NCI-H82 treated with DMSO at 0.1 percent for 48 hours (cell line): ENCODE measurements around the gene MPG.

Source experiments
- DNase-seq: peaks from one replicate; lab custom pipeline; 2025; ENCODE audit not compliant: unreplicated experiment; lab: John Stamatoyannopoulos, UW

Gene MPG

DNA sequence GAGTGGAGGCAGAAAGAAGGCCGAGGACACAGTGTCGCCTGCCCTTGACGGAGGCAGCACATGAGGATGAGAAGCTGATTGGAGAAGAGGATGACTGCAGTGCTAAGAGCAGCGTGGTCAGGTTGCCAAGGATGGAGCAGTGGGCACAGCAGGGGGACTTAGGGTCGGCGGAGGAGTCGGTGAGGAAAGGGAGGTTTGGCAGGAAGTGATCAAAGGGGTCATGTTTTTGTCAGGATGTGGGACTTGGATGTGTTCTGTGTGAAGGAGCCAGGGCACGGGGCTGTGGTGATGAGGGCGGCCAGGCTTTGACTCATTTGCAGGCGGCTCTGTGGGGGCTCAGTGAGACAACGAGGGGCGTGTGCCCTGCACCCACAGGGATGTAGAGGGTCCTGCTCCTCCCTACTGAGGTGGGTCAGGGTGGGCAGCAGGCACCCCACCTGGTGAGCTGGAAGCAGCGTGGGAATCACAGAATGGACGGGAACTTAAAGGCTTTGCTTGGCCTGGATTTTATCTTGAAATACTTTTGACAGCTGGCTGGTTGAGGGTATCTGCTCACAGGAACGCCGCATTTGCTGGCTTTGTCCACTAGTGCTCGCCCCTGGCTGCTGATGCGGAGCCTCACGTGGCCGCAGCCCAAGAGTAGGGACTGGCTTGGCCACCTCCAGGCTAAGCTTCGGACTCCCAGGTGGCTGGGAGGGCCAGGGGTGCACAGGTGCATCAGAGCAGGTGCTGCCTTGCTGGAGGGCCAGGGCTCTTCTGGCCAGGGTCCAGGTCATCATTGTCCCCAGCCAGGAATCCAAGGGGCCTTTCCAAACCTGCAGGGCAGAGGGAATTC lies 6.0 kb downstream of the MPG start:
- no peak for DNase-seq

DNA sequence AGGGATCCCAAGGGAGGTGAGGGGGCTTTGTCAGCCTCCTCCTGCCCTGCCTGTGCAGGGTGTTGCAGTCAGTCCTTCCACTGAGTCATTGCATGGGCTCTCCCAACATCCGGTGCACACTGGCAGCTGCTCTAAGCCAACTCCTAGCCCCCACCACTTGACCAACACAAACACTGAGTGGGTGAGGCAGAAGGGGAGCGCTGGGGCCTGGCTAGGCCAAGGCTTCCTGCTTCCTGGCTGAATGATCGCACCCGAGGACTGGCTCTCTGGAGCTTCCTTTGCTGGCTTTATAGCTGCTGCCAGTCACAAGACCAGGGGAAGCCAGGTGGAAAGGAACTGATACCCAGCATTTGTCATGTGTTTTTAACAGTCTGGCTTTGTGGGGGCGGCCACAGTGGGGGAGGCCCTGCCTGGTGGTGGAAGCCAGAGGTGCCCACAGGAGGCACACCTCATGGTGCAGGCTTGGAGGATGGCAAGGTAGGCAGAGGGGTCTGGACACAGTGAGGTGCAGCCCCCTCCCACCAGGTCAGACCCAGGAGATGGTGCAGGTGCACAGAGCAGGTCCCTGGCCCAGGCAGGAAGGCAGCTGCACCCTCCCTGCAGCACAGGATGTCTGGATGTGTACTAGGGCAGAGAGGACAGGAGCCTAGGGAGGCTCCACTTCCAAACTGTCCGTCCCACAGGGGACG lies 6.8 kb downstream of the MPG start:
- DNase-seq: no peak

DNA sequence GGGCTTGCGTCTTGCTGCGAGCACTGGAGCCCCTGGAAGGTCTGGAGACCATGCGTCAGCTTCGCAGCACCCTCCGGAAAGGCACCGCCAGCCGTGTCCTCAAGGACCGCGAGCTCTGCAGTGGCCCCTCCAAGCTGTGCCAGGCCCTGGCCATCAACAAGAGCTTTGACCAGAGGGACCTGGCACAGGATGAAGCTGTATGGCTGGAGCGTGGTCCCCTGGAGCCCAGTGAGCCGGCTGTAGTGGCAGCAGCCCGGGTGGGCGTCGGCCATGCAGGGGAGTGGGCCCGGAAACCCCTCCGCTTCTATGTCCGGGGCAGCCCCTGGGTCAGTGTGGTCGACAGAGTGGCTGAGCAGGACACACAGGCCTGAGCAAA lies 7.4 kb downstream of the MPG start:
- DNase-seq: no peak

DNA sequence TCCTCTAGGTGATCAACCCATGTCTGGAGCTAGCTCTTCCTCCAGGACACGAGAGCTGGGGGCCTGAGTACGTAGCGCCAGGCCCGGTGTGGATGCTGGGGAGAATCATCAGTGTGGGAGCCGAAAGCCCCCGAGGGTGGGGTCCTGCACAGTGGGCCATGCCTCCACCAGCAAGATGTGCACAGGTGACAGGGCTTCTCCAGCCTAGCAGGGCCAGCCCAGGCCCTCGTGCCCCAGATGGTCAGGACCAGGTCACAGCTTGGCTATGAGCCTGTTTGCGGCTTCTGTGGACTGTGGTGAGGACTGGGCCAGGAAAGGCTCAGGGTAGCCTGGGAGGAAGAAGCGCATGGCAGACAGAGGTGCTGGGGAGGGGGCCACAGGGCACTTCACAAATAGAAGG lies 7.8 kb downstream of the MPG start:
- no peak for DNase-seq

DNA sequence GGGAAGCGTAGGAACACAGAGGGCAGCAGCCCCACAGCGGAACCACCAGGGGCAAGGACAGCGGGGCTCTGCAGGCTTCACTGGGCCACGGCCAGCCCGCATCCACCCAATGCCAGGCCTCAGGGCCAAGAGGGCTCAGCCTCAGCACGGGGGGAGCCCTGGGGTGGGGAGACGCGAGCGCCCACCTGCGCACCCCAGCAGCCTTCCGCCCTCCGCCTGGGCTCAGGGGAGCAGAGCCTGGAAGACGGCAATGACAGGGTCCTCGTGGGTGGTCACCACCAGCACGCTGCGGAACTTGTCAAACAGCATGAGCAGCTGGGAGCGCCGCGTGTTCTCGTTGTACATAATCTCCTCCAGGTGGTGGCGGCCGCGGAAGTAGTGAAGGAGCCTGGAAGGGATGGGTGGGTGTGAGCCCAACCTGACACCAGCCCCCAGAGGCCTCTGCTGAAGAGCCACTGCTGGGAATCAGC lies 8.5 kb downstream of the MPG start:
- no peak for DNase-seq

DNA sequence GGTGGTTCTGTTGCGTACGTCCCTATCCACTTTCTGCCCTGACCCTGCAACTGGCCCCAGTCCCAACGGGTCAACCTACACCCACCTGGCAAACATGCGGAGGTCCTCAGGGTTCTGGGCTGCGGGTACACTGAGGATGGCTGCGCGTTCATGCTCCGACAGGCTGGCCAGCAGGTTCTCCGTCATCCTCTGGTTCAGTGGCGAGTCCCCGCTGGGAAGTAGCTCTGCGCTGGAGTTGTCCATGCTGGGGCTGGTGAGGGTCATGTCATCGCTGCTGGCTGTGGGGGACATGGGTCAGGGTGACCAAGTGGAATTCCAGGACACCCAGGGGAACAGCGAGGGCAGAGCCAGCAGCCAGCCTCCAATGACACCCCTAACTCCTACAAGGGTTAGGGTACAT lies 10.6 kb downstream of the MPG start:
- DNase-seq: no peak

DNA sequence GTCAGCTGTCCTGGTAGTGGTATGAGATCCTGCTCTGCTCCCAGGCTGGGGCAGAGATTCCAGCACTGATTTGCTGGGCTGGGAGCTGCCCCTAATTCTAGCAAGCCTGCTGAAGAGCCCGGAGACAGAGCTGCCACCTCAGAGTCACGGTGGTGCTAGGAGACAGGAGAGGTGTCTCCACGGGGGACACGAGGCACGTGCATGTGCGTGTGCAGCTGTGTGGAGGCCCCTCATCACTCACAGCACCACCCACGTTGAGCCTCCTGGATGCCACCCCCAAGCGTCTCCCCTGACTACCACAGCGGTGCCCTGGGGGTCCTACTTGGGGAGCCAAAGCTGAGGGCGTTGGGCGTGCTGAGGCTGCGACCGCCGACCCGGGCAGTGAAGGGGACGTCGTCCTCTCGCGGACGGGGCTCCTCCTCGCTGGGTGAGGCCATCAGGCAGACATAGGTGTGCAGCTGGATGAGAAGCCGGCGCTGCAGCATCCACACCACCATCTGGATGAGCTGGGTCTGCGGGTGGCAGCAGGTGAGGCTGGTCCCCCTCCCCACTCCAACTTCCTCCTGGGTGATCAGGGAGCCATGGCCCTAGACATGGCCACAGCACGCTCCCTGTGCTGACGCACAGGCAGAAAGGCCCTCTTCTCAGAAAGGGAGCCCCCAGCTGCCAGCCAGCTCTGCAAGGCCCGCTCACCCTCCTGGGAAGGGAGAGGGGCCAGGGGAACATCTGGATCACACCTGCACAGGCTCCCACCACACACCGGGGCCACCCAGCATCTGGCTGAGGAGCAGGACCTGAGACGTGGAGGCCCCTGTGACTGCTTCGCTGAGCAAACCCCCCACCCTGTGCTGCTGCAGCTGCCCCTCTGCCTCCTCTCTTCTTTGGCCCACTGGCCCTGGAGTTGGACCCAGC lies 11.6 kb downstream of the MPG start:
- no peak for DNase-seq

DNA sequence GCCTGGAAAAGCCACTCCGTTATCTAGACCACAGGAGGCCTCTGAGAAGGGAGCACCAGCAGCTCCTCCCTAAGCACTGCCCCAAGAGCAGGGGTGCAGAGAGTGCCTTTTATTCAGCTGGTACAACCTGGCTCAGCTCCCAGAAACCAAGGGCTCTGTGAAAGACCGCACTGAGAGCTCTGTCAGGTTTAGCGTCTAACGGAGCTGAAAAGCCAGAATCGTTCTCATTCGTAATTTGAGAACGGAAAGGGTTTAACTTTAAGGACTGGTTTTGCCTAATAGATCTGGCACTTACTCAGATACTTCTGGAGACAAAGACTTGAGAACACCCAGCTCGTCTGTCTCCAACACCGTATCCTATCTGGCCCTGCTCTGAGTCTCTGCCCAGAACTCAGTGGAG lies 13.5 kb downstream of the MPG start:
- DNase-seq: no peak

DNA sequence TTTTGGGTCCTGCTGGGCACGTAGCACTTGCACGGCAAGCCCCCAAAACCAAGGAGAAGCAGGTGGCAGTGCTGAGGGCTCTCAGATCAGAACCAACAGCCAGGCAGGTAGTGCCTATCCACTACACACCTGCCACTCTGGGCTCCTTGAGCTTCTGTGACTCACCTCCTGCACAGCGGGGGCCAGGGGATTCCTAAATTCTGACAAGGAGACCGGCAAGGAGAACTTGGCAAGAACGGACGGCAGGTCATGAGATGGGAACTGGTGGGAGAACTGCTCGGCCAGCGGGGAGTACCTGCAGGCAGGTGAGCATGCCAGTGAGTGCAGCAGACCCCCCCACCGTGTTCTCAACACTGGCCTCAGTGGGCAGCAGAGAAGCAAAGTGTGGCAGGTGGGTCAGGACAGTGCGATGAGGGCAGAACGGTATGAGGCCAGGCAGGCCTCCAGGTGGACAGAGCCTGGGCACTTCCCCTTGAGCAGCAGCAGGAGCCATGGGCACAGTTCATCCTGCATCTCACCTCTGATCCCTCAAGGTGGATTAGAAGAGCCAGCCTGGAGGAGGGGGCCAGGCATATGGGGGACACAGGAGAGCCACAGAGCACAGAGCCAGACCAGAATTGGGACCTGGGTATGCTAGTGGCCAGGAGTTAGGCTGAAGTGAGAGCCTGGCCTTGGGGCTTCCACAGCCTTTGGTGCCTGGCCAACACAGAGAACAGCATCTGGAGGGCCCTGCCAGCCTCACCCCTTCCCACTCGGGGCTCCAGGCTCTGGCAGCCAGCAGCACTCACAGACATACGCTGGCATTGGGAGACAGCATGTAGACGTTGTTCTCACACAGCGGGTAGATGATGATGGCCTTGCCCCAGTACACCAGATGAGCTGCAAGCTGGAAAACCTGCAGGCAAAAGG lies 14.7 kb downstream of the MPG start:
- DNase-seq: no peak

DNA sequence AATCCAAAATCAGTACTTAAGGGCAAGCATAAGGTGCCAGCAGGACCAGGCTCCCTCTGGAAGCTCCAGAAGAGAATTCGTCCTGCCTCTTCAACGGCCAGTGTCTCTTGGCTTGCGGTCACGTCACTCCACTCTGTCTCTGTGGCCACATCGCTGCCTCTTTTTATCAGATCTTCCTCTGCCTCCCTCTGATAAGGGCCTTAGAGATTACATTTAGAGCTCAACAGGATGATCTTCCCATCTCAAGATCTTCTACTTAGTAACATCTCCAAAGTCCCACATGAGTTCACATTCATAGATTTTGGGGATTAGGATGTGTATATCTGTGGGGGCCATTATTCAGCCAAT lies 16.9 kb downstream of the MPG start:
- no peak for DNase-seq

DNA sequence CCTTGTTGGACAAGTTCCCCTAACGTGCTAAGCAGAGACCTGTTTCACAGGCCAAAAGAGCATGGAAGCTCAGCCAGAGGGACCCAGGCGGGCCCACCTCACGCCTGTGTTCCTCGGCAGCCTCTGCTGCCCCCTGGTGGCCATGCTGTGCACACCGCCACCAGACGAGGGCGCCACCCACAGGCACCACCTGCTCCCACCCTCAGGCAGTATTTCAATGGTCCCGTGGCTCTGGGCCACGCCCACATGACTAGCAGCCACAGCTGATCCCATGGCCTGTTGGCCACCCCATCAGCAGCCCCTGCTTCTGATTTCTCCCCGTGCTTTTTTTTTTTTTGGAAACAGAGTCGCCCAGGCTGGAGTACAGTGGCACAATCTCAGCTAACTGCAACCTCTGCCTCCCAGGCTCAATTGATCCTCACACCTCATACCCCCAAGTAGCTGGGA lies 18.9 kb downstream of the MPG start:
- DNase-seq: peak; percentile 40

DNA sequence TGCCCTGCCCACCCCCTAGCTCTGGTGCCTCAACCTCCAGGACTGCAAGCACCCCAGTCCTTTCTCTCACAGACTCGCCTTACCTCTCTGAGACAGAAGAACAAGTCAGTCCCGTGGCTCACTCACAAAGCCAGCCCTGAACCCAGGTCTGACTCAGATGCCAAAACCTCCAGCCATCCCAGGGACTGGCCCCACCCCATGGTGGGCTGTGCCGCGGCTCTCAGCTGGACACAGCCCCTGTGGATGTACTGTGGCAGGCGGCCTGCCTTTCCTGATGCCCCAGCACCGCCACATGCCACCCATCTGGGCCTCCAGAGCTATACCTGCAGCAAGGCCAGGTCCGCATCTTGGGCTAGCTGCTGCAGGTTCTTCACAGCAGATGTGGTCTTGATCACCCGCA lies 19.8 kb downstream of the MPG start:
- no peak for DNase-seq

DNA sequence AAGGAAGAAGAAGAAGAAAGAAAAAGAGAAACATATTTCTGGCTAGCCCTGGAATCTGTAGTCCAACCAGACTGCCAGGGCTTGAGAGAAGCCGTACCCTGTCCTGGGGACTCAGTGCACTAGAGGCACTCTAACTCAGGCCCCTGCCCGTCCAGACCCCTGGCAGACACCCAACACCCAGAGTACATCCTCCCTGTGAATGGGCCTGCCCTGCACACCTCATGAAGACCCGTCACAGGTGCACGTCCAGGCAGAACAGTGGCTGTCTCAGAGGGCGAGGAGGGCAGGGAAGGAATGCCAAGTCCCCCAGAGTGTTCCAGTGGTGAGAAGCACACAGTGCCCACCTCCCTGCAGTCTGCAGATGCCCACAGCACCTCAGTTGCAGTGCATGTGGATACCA lies 23.0 kb downstream of the MPG start:
- DNase-seq: no peak

DNA sequence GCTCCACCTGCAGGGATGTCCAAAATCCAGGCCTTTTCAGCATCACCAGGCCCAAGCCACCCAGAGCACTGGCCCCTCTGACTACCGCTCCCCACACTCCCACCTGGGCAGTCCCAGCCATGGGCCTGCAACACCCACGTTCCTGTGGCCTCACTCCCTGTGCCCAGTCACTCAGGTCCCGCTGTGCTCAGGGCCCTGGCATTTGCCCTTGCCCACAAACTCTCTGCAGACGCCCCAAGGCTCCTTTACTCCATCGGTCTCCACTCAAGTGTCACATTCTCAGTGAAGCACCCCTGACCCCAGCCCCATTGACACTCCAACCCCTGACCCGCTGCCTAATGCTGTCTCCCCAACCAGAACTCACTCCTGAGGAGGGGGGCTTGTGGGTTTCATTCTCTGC lies 23.6 kb downstream of the MPG start:
- no peak for DNase-seq

DNA sequence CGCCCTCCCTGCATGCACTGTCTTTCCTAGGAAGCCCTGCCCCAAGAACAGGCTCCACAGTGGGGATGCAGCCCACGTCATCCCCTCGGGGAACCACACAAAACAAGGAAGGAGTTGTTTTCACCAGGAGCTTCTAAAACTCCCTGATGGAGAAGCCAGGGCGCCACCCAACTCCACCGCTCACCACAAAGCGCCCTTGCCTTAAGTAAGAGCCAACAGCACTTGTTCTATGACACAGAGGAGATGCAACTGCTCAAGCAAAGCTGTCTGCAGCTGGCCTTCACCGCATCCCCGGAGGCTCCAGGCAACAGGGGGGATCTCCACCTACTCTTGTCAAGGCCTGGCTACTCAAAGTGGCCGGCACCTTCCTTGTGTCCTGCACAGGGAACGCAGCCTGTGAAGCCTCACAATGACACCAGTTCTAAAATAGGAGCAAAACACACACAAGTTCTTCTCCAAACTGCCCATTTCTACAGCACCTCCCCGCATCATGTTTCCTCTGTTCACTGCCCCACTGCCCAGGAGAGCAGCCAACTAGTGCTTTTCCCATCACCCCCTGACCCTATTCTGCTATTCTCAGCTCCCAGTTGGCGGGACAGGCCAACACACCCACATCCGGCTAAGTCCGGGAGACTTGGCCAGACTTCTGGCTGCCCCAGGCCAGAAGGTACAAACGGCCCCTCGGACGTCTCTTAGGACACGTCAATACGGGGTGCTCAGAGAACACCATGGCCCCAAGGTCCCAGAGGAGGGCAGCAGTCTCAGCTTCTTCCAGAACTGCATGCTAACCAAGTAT lies 24.2 kb downstream of the MPG start:
- no peak for DNase-seq

DNA sequence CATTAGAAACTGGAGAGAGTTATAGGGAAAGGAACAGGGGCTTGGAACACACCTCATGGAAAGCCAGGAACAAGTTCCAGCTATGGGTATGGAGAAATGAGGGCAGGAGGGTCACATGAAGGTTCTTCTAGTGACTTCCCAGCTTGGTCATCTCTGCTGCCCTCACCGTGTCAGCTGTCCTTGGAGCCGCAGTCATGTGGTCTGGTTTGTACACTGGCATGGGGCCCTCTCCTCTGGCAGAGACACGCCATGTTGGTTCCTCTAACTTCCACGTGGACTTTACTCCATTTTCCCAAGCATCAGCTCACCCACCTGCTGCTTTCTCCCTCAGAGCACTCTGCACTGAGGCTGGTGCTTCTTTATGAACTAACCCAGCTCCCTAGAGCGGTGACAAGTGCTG lies 26.3 kb downstream of the MPG start:
- no peak for DNase-seq

DNA sequence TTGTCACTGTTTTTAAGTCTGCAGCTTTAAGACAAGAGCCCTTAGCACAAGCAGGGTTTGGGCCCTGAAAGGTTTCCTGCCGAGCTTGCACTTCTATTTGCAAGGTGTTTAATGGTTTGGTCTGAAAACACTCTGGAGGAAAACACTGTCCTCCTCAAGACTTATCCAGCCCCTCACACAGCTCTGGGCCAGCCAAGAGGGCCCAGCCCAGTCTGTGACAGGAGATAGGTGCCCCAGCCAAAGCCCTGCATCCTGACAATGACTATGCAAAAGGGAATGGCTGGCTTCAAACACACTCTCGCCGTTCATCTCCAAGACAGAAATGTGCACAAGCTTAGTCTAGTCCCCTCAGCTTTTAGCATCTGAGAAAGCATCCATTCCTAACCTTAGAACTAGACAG lies 26.9 kb downstream of the MPG start:
- DNase-seq: no peak

DNA sequence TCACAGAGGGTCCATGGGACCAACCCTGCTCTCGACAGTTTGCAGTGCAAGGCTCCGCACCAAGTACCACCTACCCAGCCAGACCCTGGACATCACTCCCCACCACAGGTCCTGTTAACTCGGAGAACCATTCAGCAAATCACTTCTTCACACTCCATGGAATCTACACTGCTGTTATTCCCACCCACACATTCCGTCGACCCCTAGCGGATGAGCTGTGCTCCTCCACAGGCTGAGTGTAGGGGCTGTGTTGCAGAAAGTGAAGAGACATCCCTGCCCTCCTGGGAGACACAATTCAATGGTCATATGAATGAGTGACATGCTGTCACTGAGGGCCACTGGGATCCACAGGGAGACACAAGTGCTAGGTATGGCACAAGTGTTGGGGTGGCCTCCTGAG lies 27.5 kb downstream of the MPG start:
- DNase-seq: no peak

DNA sequence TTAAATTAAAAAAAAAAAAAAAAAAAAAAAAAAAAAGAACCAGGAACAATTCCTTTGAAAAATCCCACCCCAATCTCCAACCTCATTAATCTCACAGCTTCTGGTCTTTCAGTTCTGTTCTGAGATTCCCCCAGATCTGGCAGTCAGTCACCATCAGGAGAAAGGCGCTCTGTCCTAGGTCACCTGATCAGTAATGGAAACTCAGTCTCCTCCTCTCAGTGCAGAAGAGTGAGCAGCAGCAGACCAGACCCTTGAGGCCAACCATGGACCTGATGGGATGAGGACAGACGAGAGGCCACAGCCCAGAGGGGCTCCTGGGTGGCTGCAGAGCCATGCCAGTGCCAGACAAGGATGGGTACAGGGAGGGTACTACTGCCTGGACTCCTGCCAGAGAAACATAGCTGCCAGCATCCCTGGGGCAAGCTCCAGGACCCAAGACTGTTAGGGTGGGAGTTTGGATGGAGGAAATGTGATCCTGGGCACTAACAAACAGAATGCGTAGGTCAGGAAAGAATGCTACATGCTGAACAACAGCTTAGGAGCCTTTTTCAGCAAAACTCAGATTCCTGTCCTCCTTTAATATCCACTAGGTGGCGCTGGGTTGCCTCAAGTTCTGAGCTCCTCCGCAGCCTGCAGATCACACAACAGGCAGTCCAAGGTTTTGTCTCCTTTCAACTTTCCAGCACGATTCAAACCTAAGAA lies 28.7 kb downstream of the MPG start:
- peak; percentile 65 for DNase-seq
